HepG2 (cell line): Measurements from ENCODE around the gene ETFA.

Experiments
- POLR2A ChIP-seq, 2 experiments: IDR thresholded peaks; 2 replicates each; pipeline ENCODE4 v1.6.1; 2011; ENCODE audit warnings: low read depth in 2 of 2, low read length in 2 of 2, mild to moderate bottlenecking in 1 of 2, moderate library complexity in 1 of 2; ENCODE audit not compliant: insufficient read depth in 1 of 2
- TBL1XR1 ChIP-seq: fragments of 150-350 bp; IDR thresholded peaks from 2 replicates; pipeline ENCODE4 v1.6.1; 2014; ENCODE audit warnings: borderline replicate concordance, low read length; ENCODE audit not compliant: partially characterized antibody
- YY1 ChIP-seq: IDR thresholded peaks from 2 replicates; pipeline ENCODE4 v1.6.1; 2011; ENCODE audit warnings: low read length, low read depth, moderate library complexity, mild to moderate bottlenecking; ENCODE audit not compliant: insufficient read depth, insufficient replicate concordance

DNA sequence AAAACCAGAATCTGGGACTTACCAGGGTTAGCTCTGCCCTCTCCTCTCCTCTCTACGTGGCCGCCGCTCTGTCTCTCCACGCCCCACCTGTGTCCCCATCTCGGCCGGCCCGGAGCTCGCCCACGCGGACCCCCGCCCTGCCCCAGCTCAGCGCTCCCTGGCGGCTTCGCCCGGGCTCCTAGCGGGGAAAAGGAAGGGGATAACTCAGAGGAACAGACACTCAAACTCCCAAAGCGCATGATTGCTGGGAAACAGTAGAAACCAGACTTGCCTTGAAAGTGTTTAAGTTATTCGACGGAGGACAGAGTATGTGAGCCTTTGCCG, 30.8 kb upstream of the ETFA start:
- TF ChIP-seq TBL1XR1 (no peak), YY1 (no peak), POLR2A (IDR thresholded peaks at IDR 0.05; ENCODE audit: insufficient read depth in 1 of 2, low read depth in 2 of 2, low read length in 2 of 2) (no peak)
